Epithelial cell of prostate (primary cell): ENCODE data around the gene ELMO1.

Experiments
- DNase-seq: peaks from one replicate; pipeline ENCODE4 v3.0.0-alpha.2; 2011; ENCODE audit warnings: low read depth, low spot score
- H3K27ac ChIP-seq: fragments of 450-650 bp; 2 replicates; pipeline ENCODE4 v1.5.1; 2017; ENCODE audit warnings: mild to moderate bottlenecking

ELMO1 gene

GRCh38 chr7:37113661-37114355, 334.9 kb downstream of the ELMO1 start:
- DNase-seq = no peak
- no peak overlapping the region for H3K27ac ChIP-seq

GRCh38 chr7:37112876-37113275, 335.8 kb downstream of the ELMO1 start:
- no peak for DNase-seq

DNA sequence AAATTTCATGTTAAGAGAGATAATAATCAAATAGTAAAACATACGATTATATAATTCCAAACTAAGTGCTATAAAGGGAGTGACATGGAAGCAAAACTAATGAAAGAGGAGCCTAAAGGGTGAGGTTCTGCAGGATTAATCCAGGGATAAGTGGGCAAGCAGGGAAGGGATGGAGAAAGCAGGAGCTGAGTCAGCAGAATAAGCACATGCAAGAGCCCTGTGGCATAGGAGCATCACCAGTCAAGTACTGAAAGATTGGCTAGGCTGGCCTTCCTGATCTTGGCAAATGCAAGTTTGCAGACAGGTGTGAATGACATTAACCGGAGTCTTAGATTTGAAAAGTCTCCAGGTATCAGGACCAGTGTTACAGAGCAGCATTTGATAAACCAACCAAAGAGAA, 336.4 kb downstream of the ELMO1 start:
- no peak for DNase-seq
- H3K27ac ChIP-seq = no peak overlapping the region

More at GRCh38 chr7:37112876-37113275, 335.8 kb downstream of the ELMO1 start:
- no peak overlapping the region for H3K27ac ChIP-seq

GRCh38 chr7:37111459-37111858, 337.2 kb downstream of the ELMO1 start:
- no peak overlapping the region for H3K27ac ChIP-seq
- no peak for DNase-seq

DNA sequence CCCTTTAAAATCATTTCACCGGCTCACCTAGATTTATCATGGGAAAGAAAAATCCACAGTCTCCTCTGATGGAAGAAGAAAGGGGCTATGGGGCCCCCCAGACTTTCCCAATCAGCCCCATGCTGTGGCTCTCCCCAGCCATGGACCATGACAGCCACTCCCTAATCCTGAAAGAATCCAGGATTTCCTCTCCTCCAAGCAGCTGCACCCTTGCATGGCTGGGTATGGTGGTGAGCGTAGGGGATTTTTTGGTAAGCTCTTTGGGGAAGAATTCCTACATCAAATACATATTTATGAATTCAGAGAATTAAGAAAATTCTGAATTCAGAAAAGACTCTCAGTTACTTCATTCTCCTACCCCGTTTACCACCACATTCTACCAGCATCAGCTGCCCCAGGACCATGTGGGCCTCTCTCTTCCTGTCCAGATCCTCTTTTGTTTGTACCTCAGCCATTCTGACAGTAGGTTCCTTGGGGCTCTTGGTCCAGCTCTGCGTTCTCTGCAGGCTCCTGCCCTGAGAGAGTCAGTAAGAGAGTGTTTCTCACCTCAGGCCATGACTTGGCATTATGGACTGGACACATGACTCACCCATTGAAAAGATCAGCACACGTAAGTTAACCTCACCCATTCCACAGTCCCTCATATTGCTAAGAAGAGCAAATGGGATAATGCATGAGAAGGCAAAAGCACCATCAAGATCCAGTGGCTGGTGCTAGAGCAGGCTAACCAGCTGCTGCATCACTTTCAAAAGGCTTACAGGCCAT, 337.8 kb downstream of the ELMO1 start:
- H3K27ac ChIP-seq = no peak overlapping the region
- no peak for DNase-seq

DNA sequence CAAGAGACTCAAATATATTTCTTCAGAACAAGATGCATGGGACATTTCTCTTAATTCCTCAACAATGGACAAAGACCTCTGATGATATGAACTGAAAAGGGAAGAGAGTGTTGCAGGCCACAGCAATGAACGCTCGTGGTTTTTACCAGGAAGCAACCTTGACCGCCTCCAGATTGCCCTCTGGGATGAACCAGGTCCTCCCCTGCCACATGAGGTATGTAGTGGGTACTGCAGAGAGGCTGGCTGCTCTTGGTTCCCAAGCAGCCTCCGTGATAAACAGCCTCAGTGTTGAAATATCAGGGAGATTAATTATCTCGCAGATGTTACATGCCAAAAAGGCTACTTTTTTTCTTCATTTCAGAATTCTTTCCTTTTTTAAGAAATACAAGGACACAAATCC, 338.8 kb downstream of the ELMO1 start:
- no peak overlapping the region for H3K27ac ChIP-seq
- no peak for DNase-seq

- H3K27ac ChIP-seq = no peak overlapping the region
- DNase-seq = no peak
Observed at GRCh38 chr7:37109016-37109683, 339.5 kb downstream of the ELMO1 start.

- H3K27ac ChIP-seq = no peak overlapping the region
- no peak for DNase-seq
Observed at GRCh38 chr7:37108615-37109014, 340.0 kb downstream of the ELMO1 start.

DNA sequence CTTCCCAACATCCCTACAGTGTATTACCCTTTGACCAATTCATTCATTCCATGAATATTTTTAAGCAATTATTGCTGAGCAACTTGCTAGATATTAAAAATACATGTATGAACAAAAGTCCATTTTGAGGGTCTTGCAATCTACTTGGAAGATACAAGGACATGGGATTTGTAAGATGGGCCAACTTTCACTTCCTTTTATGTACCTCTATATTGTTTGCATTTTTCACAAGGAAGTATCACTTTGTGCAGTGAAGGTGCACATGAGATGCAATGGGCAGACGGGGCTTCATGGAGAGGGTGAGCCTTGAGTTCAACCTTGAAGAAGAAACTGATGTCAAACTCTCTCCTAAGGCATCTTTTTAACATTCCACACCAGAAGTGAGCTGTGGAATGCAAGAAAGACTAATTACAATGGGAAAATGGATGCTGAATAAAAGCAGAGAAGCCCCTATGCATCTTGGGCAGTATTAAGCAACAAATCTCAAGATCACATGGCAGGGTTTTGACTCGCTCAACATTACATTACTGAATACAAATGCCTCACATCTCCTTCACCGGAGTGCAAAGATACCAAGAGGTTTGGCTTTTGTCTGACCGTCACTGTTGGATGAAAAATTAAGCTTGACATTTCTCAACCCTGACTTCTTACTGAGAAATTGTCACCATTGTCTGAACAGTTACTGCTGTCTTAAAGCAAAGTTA, 341.5 kb downstream of the ELMO1 start:
- DNase-seq = no peak
- H3K27ac ChIP-seq = no peak overlapping the region

DNA sequence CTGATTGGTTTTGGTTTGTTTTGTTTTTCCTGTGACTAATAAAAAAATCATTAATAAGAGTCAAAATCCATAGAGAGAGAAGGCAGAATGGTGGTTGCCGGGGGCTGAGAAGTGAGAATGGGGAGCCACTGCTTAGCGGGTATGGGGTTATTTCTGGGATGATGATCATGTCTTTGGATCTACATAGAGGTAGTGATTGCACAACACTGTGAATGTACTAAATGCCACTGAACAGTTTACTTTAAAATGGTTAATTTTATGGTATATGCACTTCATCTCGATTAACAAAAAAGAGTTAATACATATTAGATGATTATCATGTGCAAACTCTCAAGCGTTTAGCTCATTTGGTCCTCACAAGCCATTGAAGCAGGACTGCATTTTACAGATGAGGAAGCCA, 342.9 kb downstream of the ELMO1 start:
- no peak overlapping the region for H3K27ac ChIP-seq

GRCh38 chr7:37104822-37105518, 343.7 kb downstream of the ELMO1 start:
- H3K27ac ChIP-seq = no peak overlapping the region
- no peak for DNase-seq

More for the DNA sequence above, 342.9 kb downstream of the ELMO1 start:
- no peak for DNase-seq

GRCh38 chr7:37102518-37103137, 346.0 kb downstream of the ELMO1 start:
- H3K27ac ChIP-seq = no peak overlapping the region

DNA sequence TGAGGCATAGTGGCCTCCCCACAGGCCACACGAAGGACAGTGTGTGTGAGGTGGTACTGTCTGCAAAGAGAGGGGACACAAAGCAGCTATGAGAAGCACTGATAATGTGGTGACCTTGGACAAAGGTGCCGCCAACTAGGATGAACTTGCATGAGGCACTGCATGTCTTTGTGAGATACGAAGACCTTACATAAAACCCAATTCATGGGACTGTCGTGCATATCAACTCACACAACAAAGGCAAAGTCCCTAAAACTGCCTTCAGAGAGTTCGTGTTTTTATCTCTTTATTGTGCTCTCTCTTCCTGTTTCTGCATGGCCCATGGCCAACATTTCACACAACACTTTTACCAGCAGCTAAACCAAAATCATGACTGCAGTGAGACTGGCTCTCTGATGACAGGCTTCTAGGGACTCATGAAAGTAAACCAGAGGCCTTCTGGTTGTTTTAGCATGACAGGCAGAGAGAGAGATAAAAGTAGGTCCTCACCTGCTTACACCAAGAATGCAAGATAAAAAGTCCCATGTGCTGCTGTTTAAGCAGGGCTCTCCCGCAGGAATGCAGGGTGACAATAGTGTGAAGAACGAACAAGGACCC, 347.8 kb downstream of the ELMO1 start:
- H3K27ac ChIP-seq = no peak overlapping the region
- DNase-seq = no peak

More at GRCh38 chr7:37102518-37103137, 346.0 kb downstream of the ELMO1 start:
- no peak for DNase-seq

GRCh38 chr7:37098762-37099161, 349.9 kb downstream of the ELMO1 start:
- no peak for DNase-seq
- H3K27ac ChIP-seq = no peak overlapping the region

- no peak for DNase-seq
- H3K27ac ChIP-seq = no peak overlapping the region
Observed at GRCh38 chr7:37097983-37098382, 350.7 kb downstream of the ELMO1 start.

GRCh38 chr7:37097276-37097675, 351.4 kb downstream of the ELMO1 start:
- no peak overlapping the region for H3K27ac ChIP-seq
- no peak for DNase-seq

DNA sequence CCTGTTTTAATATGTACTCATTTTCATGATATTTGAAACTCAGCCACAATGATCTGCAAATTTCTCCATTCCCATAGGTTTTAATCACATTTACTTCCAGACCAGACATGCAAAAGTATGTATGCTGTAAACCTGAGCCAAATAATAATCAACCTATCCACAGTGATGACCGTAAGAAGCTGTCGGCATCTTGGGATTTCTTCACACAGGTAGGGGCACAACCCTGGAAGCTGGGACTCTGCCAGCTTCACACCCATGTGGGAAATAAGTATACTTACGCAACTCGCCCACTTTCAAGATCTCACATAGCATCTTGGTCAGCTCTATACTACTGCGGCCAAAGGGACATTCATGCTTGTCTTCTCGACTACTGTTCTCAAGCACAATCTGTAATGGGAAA, 352.3 kb downstream of the ELMO1 start:
- H3K27ac ChIP-seq = no peak overlapping the region
- DNase-seq = peak; percentile 57

GRCh38 chr7:37095122-37095521, 353.5 kb downstream of the ELMO1 start:
- H3K27ac ChIP-seq = no peak overlapping the region
- no peak for DNase-seq

DNA sequence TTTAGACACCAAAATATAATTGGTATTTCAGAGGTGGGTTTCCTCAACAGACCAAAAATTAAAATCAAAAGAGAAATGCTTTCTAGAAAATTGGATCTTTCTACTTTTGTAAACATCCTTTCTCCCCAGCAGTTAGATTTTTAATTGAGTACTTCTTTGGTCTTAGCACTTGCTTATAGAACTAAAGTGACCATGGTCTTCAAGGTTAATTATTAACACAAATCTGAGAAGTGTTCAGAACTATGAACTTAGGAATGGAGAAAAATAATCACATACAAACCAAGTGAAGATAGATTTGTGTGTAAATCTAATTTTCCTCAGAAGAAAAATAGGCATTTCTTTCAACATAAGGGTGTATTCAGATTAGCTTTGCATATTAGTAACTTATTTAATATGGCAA, 355.4 kb downstream of the ELMO1 start:
- no peak overlapping the region for H3K27ac ChIP-seq
- no peak for DNase-seq
